Heart left ventricle (tissue), 13 donors: ENCODE data around the gene DCDC2.

Experiments
- CTCF ChIP-seq, 12 donors: fragments of 200-600 bp; sonication (generic) in 4 of 12; IDR thresholded peaks; one replicate each; pipeline versions ENCODE4 v1.5.0 to v1.8.0; 2018 to 2022; ENCODE audit warnings: antibody characterized with exemption in 12 of 12, mild to moderate bottlenecking in 5 of 12
- POLR2A ChIP-seq, 2 donors: fragments of 450-650 bp; IDR thresholded peaks; one replicate each; pipeline ENCODE4 v1.6.1; 2017; ENCODE audit warnings: antibody characterized with exemption in 2 of 2, mild to moderate bottlenecking in 2 of 2, moderate library complexity in 2 of 2
- donor health status: ischemic (EF 13 %, LVEDD 7.1; RV severe dilation, severe dysfunction).
- donor health status: DM: no; HTN: yes; CAD: no.
- donor health status: DM: no; HTN: no; CAD: no.
- donor health status: ischemic (EF 25% LVEDD 6.9; RV normal size, moderate dysfunction).
- donor health status: ischemic (EF 25% LVEDD 5.7; RV mildly dilated, moderate dysfunction).
- donor health status: ischemic (EF 35%, LVEDD 5.7; RV mildly dilated, moderate dysfunction).
- donor health status: nonischemic (EF 11% LVEDD 7.7; RV severe dilation, severe dysfunction).
- donor health status: DM: yes; HTN: yes; CAD: no.
- donor health status: PGD.
- donor health status: ischemic (EF 29% LVEDD 5.4; RV normal size, mild dysfunction).
- donor health status: nonischemic (EF 23%, LVEDD 6.1; RV moderate dilation, normal function).

GRCh38 chr6:24396824-24397223 is 39.0 kb upstream of the DCDC2 start:
- TF ChIP-seq CTCF (IDR thresholded peaks at IDR 0.05) (no peak), POLR2A (IDR thresholded peaks at IDR 0.05) (no peak)
